ENCODE data around the gene TAF4B. TPM values are rescaled to one million over a fixed set of nuclear protein-coding genes. Genes with fewer than 3 reads are reported as not detected.
A peak's percentile ranks its signal among the peaks of the same experiment; 100 is the strongest.

Gene TAF4B
- total and polyA plus RNA-seq, 9 of the 15 experiments (the other 6 are each of a cell fraction or from before 2014, with no cell fraction given), result 4.5 to 25.3 (median 20.5) TPM

GRCh38 chr18:26226229-26227050 is at the start of gene TAF4B (continued):
- TF ChIP-seq ZFX (CRISPR knock-in tag; IDR thresholded peaks at IDR 0.05) (no peak; the same call in 1 of the 2 replicates), FOXK1 (CRISPR knock-in tag; IDR thresholded peaks at IDR 0.05; ENCODE audit: borderline replicate concordance) (peak; percentile 99), MBD2 (IDR thresholded peaks at IDR 0.05; ENCODE audit: borderline replicate concordance, low read depth) (0 out of 2 replicates have a peak, but pooled peaks have one; percentile 32), LCOR (CRISPR knock-in tag; IDR thresholded peaks at IDR 0.05) (no peak), CXXC5 (CRISPR knock-in tag; IDR thresholded peaks at IDR 0.05) (peak; percentile 96), XRCC3 (IDR thresholded peaks at IDR 0.05) (no peak), SMARCE1 (IDR thresholded peaks at IDR 0.05) (no peak), ZNF695 (CRISPR knock-in tag; IDR thresholded peaks at IDR 0.05) (no peak), MCM2 (IDR thresholded peaks at IDR 0.05; ENCODE audit: low read depth) (no peak), HDAC3 (IDR thresholded peaks at IDR 0.05; ENCODE audit: borderline replicate concordance, partially characterized antibody) (no peak), HNRNPUL1 (IDR thresholded peaks at IDR 0.05; ENCODE audit: low read length) (no peak), NFATC3 (IDR thresholded peaks at IDR 0.05) (no peak), CBX3 (IDR thresholded peaks at IDR 0.05; ENCODE audit: borderline replicate concordance in 1 of 2, low read length in 2 of 2) (no peak), NONO (IDR thresholded peaks at IDR 0.05; ENCODE audit: low read depth in 2 of 2, low read length in 1 of 2) (peak; percentile 38 to 78; a peak in 2 of 4 replicates), ZBTB8A (IDR thresholded peaks at IDR 0.05; ENCODE audit: partially characterized antibody) (no peak), PHB (CRISPR knock-in tag; IDR thresholded peaks at IDR 0.05) (no peak; the same call in 1 of the 2 replicates), POLR2AphosphoS2 (IDR thresholded peaks at IDR 0.05; ENCODE audit: low read length) (no peak), NR3C1 (CRISPR knock-in tag; IDR thresholded peaks at IDR 0.05) (peak; percentile 84), FOXP1 (CRISPR knock-in tag; IDR thresholded peaks at IDR 0.05) (0 out of 2 replicates have a peak, but pooled peaks have one; percentile 8), CEBPG (CRISPR knock-in tag; IDR thresholded peaks at IDR 0.05) (no peak), CEBPG (tag; conservative IDR thresholded peaks at IDR 0.05 in 1 of 2, IDR thresholded peaks at IDR 0.05 in 1 of 2) (no peak), ETS1 (conservative IDR thresholded peaks at IDR 0.05; ENCODE audit: control insufficient read depth, low read depth, low read length) (0 out of 2 replicates have a peak, but pooled peaks have one; percentile 16), TCF15 (CRISPR knock-in tag; IDR thresholded peaks at IDR 0.05) (no peak), POLR2G (IDR thresholded peaks at IDR 0.05; ENCODE audit: low read depth, low read length) (peak; percentile 98), PHF8 (IDR thresholded peaks at IDR 0.05; ENCODE audit: borderline replicate concordance, low read length) (peak; percentile 91; the same call in 1 of the 2 replicates)
- TF ChIP-seq, protein P1, sequence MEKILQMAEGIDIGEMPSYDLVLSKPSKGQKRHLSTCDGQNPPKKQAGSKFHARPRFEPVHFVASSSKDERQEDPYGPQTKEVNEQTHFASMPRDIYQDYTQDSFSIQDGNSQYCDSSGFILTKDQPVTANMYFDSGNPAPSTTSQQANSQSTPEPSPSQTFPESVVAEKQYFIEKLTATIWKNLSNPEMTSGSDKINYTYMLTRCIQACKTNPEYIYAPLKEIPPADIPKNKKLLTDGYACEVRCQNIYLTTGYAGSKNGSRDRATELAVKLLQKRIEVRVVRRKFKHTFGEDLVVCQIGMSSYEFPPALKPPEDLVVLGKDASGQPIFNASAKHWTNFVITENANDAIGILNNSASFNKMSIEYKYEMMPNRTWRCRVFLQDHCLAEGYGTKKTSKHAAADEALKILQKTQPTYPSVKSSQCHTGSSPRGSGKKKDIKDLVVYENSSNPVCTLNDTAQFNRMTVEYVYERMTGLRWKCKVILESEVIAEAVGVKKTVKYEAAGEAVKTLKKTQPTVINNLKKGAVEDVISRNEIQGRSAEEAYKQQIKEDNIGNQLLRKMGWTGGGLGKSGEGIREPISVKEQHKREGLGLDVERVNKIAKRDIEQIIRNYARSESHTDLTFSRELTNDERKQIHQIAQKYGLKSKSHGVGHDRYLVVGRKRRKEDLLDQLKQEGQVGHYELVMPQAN (IDR thresholded peaks at IDR 0.05; ENCODE audit: borderline replicate concordance), result peak; percentile 99
